ENCODE data around the gene TNRC6A.
"Not testable (repeated sequence)": the region's sequence is repeated elsewhere in the genome, so short reads cannot be mapped to it uniquely, and the experiment has no call there.

TNRC6A gene

GRCh38 chr16:24841291-24841690 is 111.8 kb downstream of the TNRC6A start:
- in situ Hi-C loops (cut with MboI; ENCODE audit: low sequenced_read_pairs) = no loop called here

GRCh38 chr16:24844101-24845030 is 114.9 kb downstream of the TNRC6A start:
- in situ Hi-C loops (cut with MboI; ENCODE audit: low sequenced_read_pairs) = no loop called here

GRCh38 chr16:24845031-24845365 is 115.5 kb downstream of the TNRC6A start:
- in situ Hi-C loops (cut with MboI; ENCODE audit: low sequenced_read_pairs) = not testable (repeated sequence)

GRCh38 chr16:24845726-24846547 is 116.5 kb downstream of the TNRC6A start, which contains the start of gene SLC5A11:
Gene SLC5A11 (plus strand): TSS chr16:24845963. CDS start chr16:24858644, 12,681 bp downstream.
- in situ Hi-C loops (cut with MboI; ENCODE audit: low sequenced_read_pairs) = no loop called here

- in situ Hi-C loops (cut with MboI; ENCODE audit: low sequenced_read_pairs) = no loop called here
Measured at GRCh38 chr16:24846548-24847357, 117.3 kb downstream of the TNRC6A start.

GRCh38 chr16:24847358-24847664 is 117.9 kb downstream of the TNRC6A start:
- in situ Hi-C loops (cut with MboI; ENCODE audit: low sequenced_read_pairs) = no loop called here

- in situ Hi-C loops (cut with MboI; ENCODE audit: low sequenced_read_pairs) = no loop called here
Measured at GRCh38 chr16:24848065-24848464, 118.6 kb downstream of the TNRC6A start.

- in situ Hi-C loops (cut with MboI; ENCODE audit: low sequenced_read_pairs) = no loop called here
Measured at GRCh38 chr16:24849641-24850040, 120.2 kb downstream of the TNRC6A start.

- in situ Hi-C loops (cut with MboI; ENCODE audit: low sequenced_read_pairs) = no loop called here
Measured at GRCh38 chr16:24850289-24850938, 121.0 kb downstream of the TNRC6A start.

GRCh38 chr16:24851700-24852099 is 122.2 kb downstream of the TNRC6A start:
- in situ Hi-C loops (cut with MboI; ENCODE audit: low sequenced_read_pairs) = no loop called here

GRCh38 chr16:24852281-24852721 is 122.8 kb downstream of the TNRC6A start:
- in situ Hi-C loops (cut with MboI; ENCODE audit: low sequenced_read_pairs) = no loop called here

- in situ Hi-C loops (cut with MboI; ENCODE audit: low sequenced_read_pairs) = no loop called here
Measured at GRCh38 chr16:24853169-24853824, 123.8 kb downstream of the TNRC6A start.

- in situ Hi-C loops (cut with MboI; ENCODE audit: low sequenced_read_pairs) = no loop called here
Measured at GRCh38 chr16:24853830-24854229, 124.4 kb downstream of the TNRC6A start.

GRCh38 chr16:24854607-24855171 is 125.2 kb downstream of the TNRC6A start:
- in situ Hi-C loops (cut with MboI; ENCODE audit: low sequenced_read_pairs) = no loop called here

- in situ Hi-C loops (cut with MboI; ENCODE audit: low sequenced_read_pairs) = no loop called here
Measured at GRCh38 chr16:24855678-24856077, 126.2 kb downstream of the TNRC6A start.

- in situ Hi-C loops (cut with MboI; ENCODE audit: low sequenced_read_pairs) = not testable (repeated sequence)
Measured at GRCh38 chr16:24856871-24857270, 127.4 kb downstream of the TNRC6A start.

GRCh38 chr16:24858219-24859041 is 129.0 kb downstream of the TNRC6A start:
- in situ Hi-C loops (cut with MboI; ENCODE audit: low sequenced_read_pairs) = no loop called here

GRCh38 chr16:24861461-24861860 is 132.0 kb downstream of the TNRC6A start:
- in situ Hi-C loops (cut with MboI; ENCODE audit: low sequenced_read_pairs) = no loop called here
